Mammary epithelial cell (primary cell): ENCODE measurements around the gene MAP3K19.

Source experiments
- CTCF ChIP-seq, 2 donors: IDR thresholded peaks in 1 of 2; conservative IDR thresholded peaks in 1 of 2; 2 replicates each; pipeline ENCODE4 v1.5.1; 2011 to 2012; ENCODE audit warnings: inconsistent platforms in 2 of 2, low read length in 2 of 2, mild to moderate bottlenecking in 2 of 2, control low read depth in 1 of 2, low read depth in 1 of 2; ENCODE audit not compliant: insufficient read depth in 1 of 2; ENCODE audit errors: extremely low read depth in 1 of 2
- EZH2 ChIP-seq: IDR thresholded peaks from 2 replicates; pipeline ENCODE4 v1.6.1; 2012; ENCODE audit warnings: low read length, inconsistent platforms, borderline replicate concordance

DNA sequence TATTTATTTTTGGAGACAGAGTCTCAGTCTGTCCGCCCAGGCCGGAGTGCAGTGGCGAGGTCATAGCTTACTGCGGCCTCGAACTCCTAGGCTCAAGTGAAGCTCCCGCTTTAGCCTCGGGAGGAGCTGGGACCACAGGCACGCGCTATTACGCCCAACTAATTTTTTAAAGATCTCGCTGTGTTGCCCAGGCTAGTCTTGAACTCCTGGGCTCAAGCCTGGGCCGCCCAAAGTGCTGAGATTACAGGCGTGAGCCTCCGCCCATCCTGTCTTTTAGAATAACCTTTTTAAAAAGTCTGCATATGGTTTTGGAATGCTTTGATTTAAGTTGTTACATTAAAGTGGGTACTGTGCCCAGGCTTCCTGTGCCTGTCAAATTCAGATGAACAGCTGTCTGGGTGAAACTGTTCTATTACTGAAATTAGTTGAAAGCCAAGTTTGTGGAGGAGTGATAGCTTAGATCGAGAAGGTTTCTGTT, 5.8 kb upstream of the MAP3K19 start:
- TF ChIP-seq CTCF (conservative IDR thresholded peaks at IDR 0.05 in 1 of 2, IDR thresholded peaks at IDR 0.05 in 1 of 2; ENCODE audit: extremely low read depth in 1 of 2, insufficient read depth in 1 of 2, low read depth in 1 of 2, low read length in 2 of 2) (no peak), EZH2 (no peak)
